HFFc6 (cell line): ENCODE measurements around the gene HSPA12A. TPM values are rescaled to one million over a fixed set of nuclear protein-coding genes. Genes with fewer than 3 reads are reported as not detected.

Experiments used
- DNase-seq: peaks from one replicate; pipeline ENCODE4 v3.0.0-alpha.2; 2018
- H3K27ac Mint-ChIP-seq: 2 replicates; pipeline ENCODE4 v1.8.0; 2020; ENCODE audit warnings: mild to moderate bottlenecking, mixed read lengths
- H3K27me3 Mint-ChIP-seq: 2 replicates; pipeline ENCODE4 v1.8.0; 2021; ENCODE audit warnings: mild to moderate bottlenecking, moderate library complexity, mixed read lengths; ENCODE audit not compliant: insufficient read depth
- H3K36me3 Mint-ChIP-seq: 2 replicates; pipeline ENCODE4 v1.8.0; 2021; ENCODE audit warnings: low read depth, mixed read lengths
- H3K4me1 Mint-ChIP-seq: 2 replicates; pipeline ENCODE4 v1.8.0; 2020; ENCODE audit warnings: low read depth, mixed read lengths
- H3K4me3 Mint-ChIP-seq: 2 replicates; pipeline ENCODE4 v1.8.0; 2020; ENCODE audit warnings: mild to moderate bottlenecking, moderate library complexity, mixed read lengths
- H3K9me3 Mint-ChIP-seq: 2 replicates; pipeline ENCODE4 v1.8.0; 2020; ENCODE audit warnings: mild to moderate bottlenecking, mixed read lengths
- total RNA-seq, 6 experiments: library from RNA; stranded (reverse); fragmentation: NEBNext Ultra II Directional; extraction: Animal tissue kit (Norgen Biotek cat#: 25700); gene quantifications; 2 replicates in 1 of 6; 3 replicates in 5 of 6; pipeline ENCODE4 v1.2.3, GENCODE V29; 2021
- TF ChIP-seq, protein P1 (sequence below): fragments of 200-600 bp; sonication (generic); IDR thresholded peaks from 2 replicates; pipeline ENCODE4 v1.5.0; 2021; ENCODE audit warnings: antibody characterized with exemption, mild to moderate bottlenecking

Gene HSPA12A
- total RNA-seq, 6 experiments from 2014 or later: 16.6 to 19.4 (median 17.7) TPM

- peaks cover 19% of the 10 kb centered on the region for H3K36me3 Mint-ChIP-seq
- peaks cover 2% of the 10 kb centered on the region; the same call in 1 of the 2 replicates for H3K27me3 Mint-ChIP-seq
Measured at GRCh38 chr10:116697816-116698215, 44.5 kb downstream of the HSPA12A start.

DNA sequence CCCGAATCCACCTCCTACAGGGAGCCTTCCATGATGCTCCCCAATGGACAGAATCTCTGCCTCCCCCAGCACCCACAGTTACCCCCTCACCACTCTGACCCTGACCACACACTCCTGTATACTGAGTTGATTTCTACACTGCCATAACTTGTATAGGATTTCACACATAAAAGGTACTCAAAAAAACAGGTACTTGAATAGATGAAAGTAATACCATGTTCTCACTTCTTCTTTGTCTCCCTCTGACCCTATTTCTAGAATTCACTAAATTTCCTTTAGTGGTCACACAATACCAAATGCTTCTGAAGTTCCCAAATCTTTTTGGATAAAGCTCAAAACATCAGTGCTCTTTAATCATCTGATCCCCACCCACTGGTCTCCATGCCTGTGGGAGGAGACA lies 45.4 kb downstream of the HSPA12A start:
- no peaks in the 10 kb centered on the region for H3K9me3 Mint-ChIP-seq
- no peaks in the 10 kb centered on the region for H3K4me1 Mint-ChIP-seq
- TF ChIP-seq, protein P1, sequence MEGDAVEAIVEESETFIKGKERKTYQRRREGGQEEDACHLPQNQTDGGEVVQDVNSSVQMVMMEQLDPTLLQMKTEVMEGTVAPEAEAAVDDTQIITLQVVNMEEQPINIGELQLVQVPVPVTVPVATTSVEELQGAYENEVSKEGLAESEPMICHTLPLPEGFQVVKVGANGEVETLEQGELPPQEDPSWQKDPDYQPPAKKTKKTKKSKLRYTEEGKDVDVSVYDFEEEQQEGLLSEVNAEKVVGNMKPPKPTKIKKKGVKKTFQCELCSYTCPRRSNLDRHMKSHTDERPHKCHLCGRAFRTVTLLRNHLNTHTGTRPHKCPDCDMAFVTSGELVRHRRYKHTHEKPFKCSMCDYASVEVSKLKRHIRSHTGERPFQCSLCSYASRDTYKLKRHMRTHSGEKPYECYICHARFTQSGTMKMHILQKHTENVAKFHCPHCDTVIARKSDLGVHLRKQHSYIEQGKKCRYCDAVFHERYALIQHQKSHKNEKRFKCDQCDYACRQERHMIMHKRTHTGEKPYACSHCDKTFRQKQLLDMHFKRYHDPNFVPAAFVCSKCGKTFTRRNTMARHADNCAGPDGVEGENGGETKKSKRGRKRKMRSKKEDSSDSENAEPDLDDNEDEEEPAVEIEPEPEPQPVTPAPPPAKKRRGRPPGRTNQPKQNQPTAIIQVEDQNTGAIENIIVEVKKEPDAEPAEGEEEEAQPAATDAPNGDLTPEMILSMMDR: no peak
- H3K27ac Mint-ChIP-seq: no peak overlapping the region
- H3K36me3 Mint-ChIP-seq: peaks cover 24% of the 10 kb centered on the region
- peaks cover 2% of the 10 kb centered on the region; the same call in 1 of the 2 replicates for H3K27me3 Mint-ChIP-seq
- no peak for DNase-seq
- no peak overlapping the region for H3K4me3 Mint-ChIP-seq

More at GRCh38 chr10:116697816-116698215, 44.5 kb downstream of the HSPA12A start:
- TF ChIP-seq, protein P1: no peak
- no peak for DNase-seq
- Mint-ChIP-seq H3K4me3 (no peak overlapping the region), H3K9me3 (no peaks in the 10 kb centered on the region), H3K27ac (no peak overlapping the region), H3K4me1 (no peaks in the 10 kb centered on the region)

DNA sequence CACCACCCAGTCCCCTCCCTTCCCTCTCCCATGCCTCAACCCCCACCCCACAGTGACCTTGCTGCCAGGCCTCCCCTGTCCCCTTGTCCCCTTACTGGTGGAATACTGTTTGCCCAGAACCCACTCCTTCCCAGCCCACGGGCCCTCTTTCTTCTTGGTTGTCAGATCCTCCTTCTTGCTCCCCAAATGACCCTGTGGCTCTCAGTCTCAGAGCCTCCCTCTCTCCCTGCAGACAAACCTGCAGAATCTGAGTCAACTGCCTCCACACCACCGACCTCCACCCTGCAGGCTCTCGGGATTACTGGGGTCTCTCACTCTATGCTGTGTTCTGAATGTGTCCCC lies 47.5 kb downstream of the HSPA12A start:
- Mint-ChIP-seq H3K4me1 (no peaks in the 10 kb centered on the region), H3K9me3 (no peaks in the 10 kb centered on the region), H3K27ac (no peak overlapping the region), H3K36me3 (peaks cover 18% of the 10 kb centered on the region), H3K4me3 (no peak overlapping the region), H3K27me3 (peaks cover 2% of the 10 kb centered on the region)
- TF ChIP-seq, protein P1: no peak
- DNase-seq: no peak

GRCh38 chr10:116694243-116694926 lies 48.0 kb downstream of the HSPA12A start:
- peaks cover 2% of the 10 kb centered on the region for H3K4me1 Mint-ChIP-seq
- H3K27ac Mint-ChIP-seq: no peak overlapping the region
- TF ChIP-seq, protein P1: no peak
- no peak overlapping the region for H3K4me3 Mint-ChIP-seq
- no peaks in the 10 kb centered on the region for H3K9me3 Mint-ChIP-seq
- no peak for DNase-seq
- peaks cover 2% of the 10 kb centered on the region for H3K27me3 Mint-ChIP-seq
- peaks cover 20% of the 10 kb centered on the region for H3K36me3 Mint-ChIP-seq

DNA sequence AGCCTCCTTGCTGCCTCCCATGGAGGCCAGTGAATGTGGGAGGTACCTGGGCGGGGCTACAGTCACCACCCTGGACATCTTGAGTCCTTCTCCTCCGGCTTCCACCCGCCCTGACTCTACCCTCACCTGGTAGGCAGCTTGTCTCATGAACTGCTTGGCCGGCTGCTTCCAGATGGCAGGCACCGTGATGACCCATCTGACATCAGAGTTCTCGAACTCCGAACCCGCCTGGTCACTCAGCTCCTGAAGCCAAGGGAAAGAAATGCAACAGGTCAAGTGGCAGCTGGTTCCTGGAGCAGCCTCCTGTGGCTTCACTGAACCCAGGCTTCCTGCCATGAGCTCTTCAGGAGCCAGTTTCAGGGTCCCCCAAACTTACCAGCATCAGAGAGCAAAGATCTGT lies 50.1 kb downstream of the HSPA12A start:
- no peak overlapping the region for H3K27ac Mint-ChIP-seq
- DNase-seq: no peak
- no peaks in the 10 kb centered on the region for H3K9me3 Mint-ChIP-seq
- TF ChIP-seq, protein P1: no peak
- peaks cover 19% of the 10 kb centered on the region for H3K36me3 Mint-ChIP-seq
- H3K4me3 Mint-ChIP-seq: no peak overlapping the region
- H3K4me1 Mint-ChIP-seq: peaks cover 21% of the 10 kb centered on the region
- H3K27me3 Mint-ChIP-seq: peaks cover 2% of the 10 kb centered on the region
